ENCODE data around the gene KRTAP5-5.

DNA sequence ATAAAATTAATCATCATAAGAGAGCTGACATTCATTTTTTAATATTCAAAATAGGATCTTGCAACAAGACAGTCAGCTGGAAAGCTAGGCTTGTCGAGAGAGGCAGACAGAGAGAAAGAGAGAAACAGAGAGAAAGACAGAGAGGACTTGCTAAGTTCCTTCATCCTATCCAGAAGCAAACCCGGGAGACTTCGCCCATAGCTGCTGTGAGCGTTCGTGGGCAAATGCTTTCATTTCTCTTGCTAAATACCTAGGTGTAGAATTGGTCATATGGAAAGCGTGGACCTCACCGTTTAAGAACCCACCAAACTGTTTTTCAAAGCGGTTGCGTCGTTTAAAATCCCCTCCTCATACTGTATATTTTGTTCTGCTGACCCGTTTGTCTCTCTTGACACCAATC is 42.1 kb downstream of the KRTAP5-5 start:
- no peak for TF ChIP-seq EZH2 (IDR thresholded peaks at IDR 0.05)
- TF ChIP-seq POLR2AphosphoS5 (IDR thresholded peaks at IDR 0.05; ENCODE audit: borderline replicate concordance, low read depth, low read length), result no peak

Data from SK-N-MC (cell line).